WTC11 (cell line): ENCODE data around the gene TOMM40. TPM values are rescaled to one million over a fixed set of nuclear protein-coding genes. Genes with fewer than 3 reads are reported as not detected.

ENCODE experiments used
- ATAC-seq: fragments of 200-7000 bp; cut with Tn5 transposase; 2 replicates; pipeline ENCODE4 v1.10.0; 2021; ENCODE audit warnings: mild to moderate bottlenecking, moderate library complexity
- Bru-seq: library from RNA; stranded (reverse); fragments of 400-500 nt; gene quantifications from one replicate; lab custom pipeline; 2021; lab: Mats Ljungman, UMichigan
- CTCF ChIA-PET: fragments of 300-600 bp; sonication (Branson Sonifier 250); formaldehyde crosslinking; loops from one replicate; lab custom pipeline; 2021; ENCODE audit warnings: antibody characterized with exemption; lab: Charles Lee
- POLR2A ChIA-PET: fragments of 350-600 bp; sonication (Branson Sonifier 250); formaldehyde crosslinking; loops from one replicate; lab custom pipeline; 2021; ENCODE audit warnings: antibody characterized with exemption; lab: Charles Lee
- DNase-seq: peaks from one replicate; pipeline ENCODE4 v3.0.0; 2021; ENCODE audit warnings: low spot score
- H3K27ac Mint-ChIP-seq: 2 replicates; pipeline ENCODE4 v1.8.0; 2021; ENCODE audit warnings: mixed read lengths
- H3K27me3 Mint-ChIP-seq: 2 replicates; pipeline ENCODE4 v1.8.0; 2021; ENCODE audit warnings: low read depth, mild to moderate bottlenecking, moderate library complexity, mixed read lengths
- H3K36me3 Mint-ChIP-seq: 2 replicates; pipeline ENCODE4 v1.8.0; 2021; ENCODE audit warnings: mixed read lengths
- H3K4me1 Mint-ChIP-seq: 2 replicates; pipeline ENCODE4 v1.8.0; 2022; ENCODE audit warnings: mixed read lengths
- H3K4me3 Mint-ChIP-seq: 2 replicates; pipeline ENCODE4 v1.8.0; 2021; ENCODE audit warnings: mild to moderate bottlenecking, moderate library complexity, mixed read lengths
- H3K9me3 Mint-ChIP-seq: 2 replicates; pipeline ENCODE4 v1.8.0; 2021; ENCODE audit warnings: mixed read lengths
- ETV6 ChIP-seq: sonication (generic); formaldehyde crosslinking; IDR thresholded peaks from 2 replicates; pipeline ENCODE4 v1.8.1; 2022; ENCODE audit warnings: mild to moderate bottlenecking, missing genetic modification reagents
- FOXJ3 ChIP-seq: sonication (generic); formaldehyde crosslinking; IDR thresholded peaks from 2 replicates; pipeline ENCODE4 v1.9.0; 2021; ENCODE audit warnings: missing genetic modification reagents, mild to moderate bottlenecking, borderline replicate concordance
- NFATC4 ChIP-seq: fragments of 250-450 bp; sonication (Bioruptor Pico); IDR thresholded peaks from 2 replicates; pipeline ENCODE4 v1.9.0; 2021; ENCODE audit warnings: mild to moderate bottlenecking
- NR2C2 ChIP-seq: sonication (generic); formaldehyde crosslinking; IDR thresholded peaks from 2 replicates; pipeline ENCODE4 v1.8.0; 2022; ENCODE audit warnings: mild to moderate bottlenecking, missing genetic modification reagents
- PRRX2 ChIP-seq: fragments of 250-450 bp; sonication (Bioruptor Pico); IDR thresholded peaks from 2 replicates; pipeline ENCODE4 v1.8.0; 2021; ENCODE audit warnings: mild to moderate bottlenecking
- SMAD4 ChIP-seq: sonication (generic); formaldehyde crosslinking; IDR thresholded peaks from 2 replicates; pipeline ENCODE4 v1.8.0; 2022; ENCODE audit warnings: mild to moderate bottlenecking, missing genetic modification reagents
- SP1 ChIP-seq: sonication (generic); formaldehyde crosslinking; conservative IDR thresholded peaks from 2 replicates; pipeline ENCODE4 v1.8.1; 2022; ENCODE audit warnings: missing genetic modification reagents
- STAT6 ChIP-seq: sonication (generic); formaldehyde crosslinking; conservative IDR thresholded peaks from 2 replicates; pipeline ENCODE4 v1.8.1; 2023; ENCODE audit warnings: mild to moderate bottlenecking, low read depth, missing genetic modification reagents, moderate library complexity
- TCF7 ChIP-seq: sonication (generic); formaldehyde crosslinking; IDR thresholded peaks from 2 replicates; pipeline ENCODE4 v1.8.0; 2022; ENCODE audit warnings: mild to moderate bottlenecking, low read depth, missing genetic modification reagents, moderate library complexity
- ZNF138 ChIP-seq: sonication (generic); formaldehyde crosslinking; conservative IDR thresholded peaks from 2 replicates; pipeline ENCODE4 v1.8.1; 2022; ENCODE audit warnings: mild to moderate bottlenecking, moderate library complexity, missing genetic modification reagents
- ZNF416 ChIP-seq: fragments of 250-450 bp; sonication (Bioruptor Pico); IDR thresholded peaks from 2 replicates; pipeline ENCODE4 v1.9.0; 2021; ENCODE audit warnings: mild to moderate bottlenecking, inconsistent platforms
- ZNF671 ChIP-seq: fragments of 250-450 bp; sonication (Bioruptor Pico); IDR thresholded peaks from 2 replicates; pipeline ENCODE4 v1.8.0; 2021; ENCODE audit warnings: mild to moderate bottlenecking
- long read RNA-seq, 3 experiments: library from RNA in 1 of 3; library from capped mRNA in 1 of 3; library from polyadenylated mRNA in 1 of 3; unstranded in 2 of 3; stranded (forward) in 1 of 3; transcript quantifications; one replicate each; pipeline ENCODE4 v2.0.0, GENCODE V29; 2021
- total RNA-seq: library from RNA; stranded (reverse); gene quantifications from 3 replicates; pipeline ENCODE4 v1.2.3, GENCODE V29; 2021
- TF ChIP-seq, protein P1 (sequence below): sonication (generic); formaldehyde crosslinking; IDR thresholded peaks from 2 replicates; pipeline ENCODE4 v1.8.0; 2022; ENCODE audit warnings: mild to moderate bottlenecking, missing genetic modification reagents
- TF ChIP-seq, protein P2 (sequence below): fragments of 250-450 bp; sonication (Bioruptor Pico); IDR thresholded peaks from 2 replicates; pipeline ENCODE4 v1.9.0; 2021; ENCODE audit warnings: mild to moderate bottlenecking
- TF ChIP-seq, protein P3 (sequence below): sonication (generic); formaldehyde crosslinking; IDR thresholded peaks from 2 replicates; pipeline ENCODE4 v1.8.0; 2023; ENCODE audit warnings: missing genetic modification reagents, mild to moderate bottlenecking, borderline replicate concordance
- TF ChIP-seq, protein P4 (sequence below): sonication (generic); formaldehyde crosslinking; IDR thresholded peaks from 2 replicates; pipeline ENCODE4 v1.8.1; 2023; ENCODE audit warnings: mild to moderate bottlenecking, moderate library complexity, missing genetic modification reagents
- TF ChIP-seq, protein P5 (sequence below): sonication (generic); formaldehyde crosslinking; IDR thresholded peaks from 2 replicates; pipeline ENCODE4 v1.8.1; 2023; ENCODE audit warnings: mild to moderate bottlenecking, missing genetic modification reagents, moderate library complexity
- TF ChIP-seq, protein P6 (sequence below): sonication (generic); formaldehyde crosslinking; IDR thresholded peaks from 2 replicates; pipeline ENCODE4 v1.8.0; 2022; ENCODE audit warnings: mild to moderate bottlenecking, missing genetic modification reagents

TOMM40 gene
- total RNA-seq (166 to 221 TPM (median 181 TPM) in 3 replicates), Bru-seq, nascent RNA (percentile 79 among the genes with signal in this experiment)
- long read RNA-seq, experiment 1, transcript TOMM40-201 (10 exons, 1,707 nt): minor isoform, 183 of 1,354 reads
- long read RNA-seq, experiment 1, transcript TOMM40-202 (10 exons, 1,709 nt): major isoform, 862 of 1,354 reads
- long read RNA-seq, experiment 1, transcript TOMM40-203 (9 exons, 1,725 nt): minor isoform, 229 of 1,354 reads
- long read RNA-seq, experiment 1, partial matches to known transcripts: 41 of 1,354 reads
- long read RNA-seq, experiment 1, other reads (novel, unspliced or antisense): 35 of 1,354 reads
- long read RNA-seq, experiment 2, transcript TOMM40-203 (9 exons, 1,725 nt): minor isoform, 29 of 204 reads
- long read RNA-seq, experiment 2, transcript TOMM40-201 (10 exons, 1,707 nt): minor isoform, 23 of 204 reads
- long read RNA-seq, experiment 2, transcript TOMM40-202 (10 exons, 1,709 nt): major isoform, 94 of 204 reads
- long read RNA-seq, experiment 2, partial matches to known transcripts: 43 of 204 reads
- long read RNA-seq, experiment 2, other reads (novel, unspliced or antisense): 15 of 204 reads
- long read RNA-seq, experiment 3, partial matches to known transcripts: 149 of 159 reads
- long read RNA-seq, experiment 3, other reads (novel, unspliced or antisense): 10 of 159 reads

GRCh38 chr19:44891016-44891882, at the start of gene TOMM40:
TSS of gene TOMM40 (plus strand) at chr19:44891254. CDS start at chr19:44891416, 162 bp downstream.
- Mint-ChIP-seq H3K36me3 (peaks cover 63% of the 10 kb centered on the region), H3K4me3 (peak within 1 kb of the TSS; percentile 93)
- TF ChIP-seq ZNF138 (CRISPR knock-in tag): no peak
- TF ChIP-seq NFATC4 (CRISPR knock-in tag): peak; percentile 84; the same call in 1 of the 2 replicates
- TF ChIP-seq FOXJ3 (CRISPR knock-in tag): no peak
- TF ChIP-seq, protein P1, sequence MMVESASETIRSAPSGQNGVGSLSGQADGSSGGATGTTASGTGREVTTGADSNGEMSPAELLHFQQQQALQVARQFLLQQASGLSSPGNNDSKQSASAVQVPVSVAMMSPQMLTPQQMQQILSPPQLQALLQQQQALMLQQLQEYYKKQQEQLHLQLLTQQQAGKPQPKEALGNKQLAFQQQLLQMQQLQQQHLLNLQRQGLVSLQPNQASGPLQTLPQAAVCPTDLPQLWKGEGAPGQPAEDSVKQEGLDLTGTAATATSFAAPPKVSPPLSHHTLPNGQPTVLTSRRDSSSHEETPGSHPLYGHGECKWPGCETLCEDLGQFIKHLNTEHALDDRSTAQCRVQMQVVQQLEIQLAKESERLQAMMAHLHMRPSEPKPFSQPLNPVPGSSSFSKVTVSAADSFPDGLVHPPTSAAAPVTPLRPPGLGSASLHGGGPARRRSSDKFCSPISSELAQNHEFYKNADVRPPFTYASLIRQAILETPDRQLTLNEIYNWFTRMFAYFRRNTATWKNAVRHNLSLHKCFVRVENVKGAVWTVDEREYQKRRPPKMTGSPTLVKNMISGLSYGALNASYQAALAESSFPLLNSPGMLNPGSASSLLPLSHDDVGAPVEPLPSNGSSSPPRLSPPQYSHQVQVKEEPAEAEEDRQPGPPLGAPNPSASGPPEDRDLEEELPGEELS: no peak
- TF ChIP-seq ZNF416: peak; percentile 86
- no peak for TF ChIP-seq SMAD4 (CRISPR knock-in tag)
- TF ChIP-seq, protein P2, sequence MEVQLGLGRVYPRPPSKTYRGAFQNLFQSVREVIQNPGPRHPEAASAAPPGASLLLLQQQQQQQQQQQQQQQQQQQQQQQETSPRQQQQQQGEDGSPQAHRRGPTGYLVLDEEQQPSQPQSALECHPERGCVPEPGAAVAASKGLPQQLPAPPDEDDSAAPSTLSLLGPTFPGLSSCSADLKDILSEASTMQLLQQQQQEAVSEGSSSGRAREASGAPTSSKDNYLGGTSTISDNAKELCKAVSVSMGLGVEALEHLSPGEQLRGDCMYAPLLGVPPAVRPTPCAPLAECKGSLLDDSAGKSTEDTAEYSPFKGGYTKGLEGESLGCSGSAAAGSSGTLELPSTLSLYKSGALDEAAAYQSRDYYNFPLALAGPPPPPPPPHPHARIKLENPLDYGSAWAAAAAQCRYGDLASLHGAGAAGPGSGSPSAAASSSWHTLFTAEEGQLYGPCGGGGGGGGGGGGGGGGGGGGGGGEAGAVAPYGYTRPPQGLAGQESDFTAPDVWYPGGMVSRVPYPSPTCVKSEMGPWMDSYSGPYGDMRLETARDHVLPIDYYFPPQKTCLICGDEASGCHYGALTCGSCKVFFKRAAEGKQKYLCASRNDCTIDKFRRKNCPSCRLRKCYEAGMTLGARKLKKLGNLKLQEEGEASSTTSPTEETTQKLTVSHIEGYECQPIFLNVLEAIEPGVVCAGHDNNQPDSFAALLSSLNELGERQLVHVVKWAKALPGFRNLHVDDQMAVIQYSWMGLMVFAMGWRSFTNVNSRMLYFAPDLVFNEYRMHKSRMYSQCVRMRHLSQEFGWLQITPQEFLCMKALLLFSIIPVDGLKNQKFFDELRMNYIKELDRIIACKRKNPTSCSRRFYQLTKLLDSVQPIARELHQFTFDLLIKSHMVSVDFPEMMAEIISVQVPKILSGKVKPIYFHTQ (CRISPR knock-in tag): no peak
- TF ChIP-seq, protein P3, sequence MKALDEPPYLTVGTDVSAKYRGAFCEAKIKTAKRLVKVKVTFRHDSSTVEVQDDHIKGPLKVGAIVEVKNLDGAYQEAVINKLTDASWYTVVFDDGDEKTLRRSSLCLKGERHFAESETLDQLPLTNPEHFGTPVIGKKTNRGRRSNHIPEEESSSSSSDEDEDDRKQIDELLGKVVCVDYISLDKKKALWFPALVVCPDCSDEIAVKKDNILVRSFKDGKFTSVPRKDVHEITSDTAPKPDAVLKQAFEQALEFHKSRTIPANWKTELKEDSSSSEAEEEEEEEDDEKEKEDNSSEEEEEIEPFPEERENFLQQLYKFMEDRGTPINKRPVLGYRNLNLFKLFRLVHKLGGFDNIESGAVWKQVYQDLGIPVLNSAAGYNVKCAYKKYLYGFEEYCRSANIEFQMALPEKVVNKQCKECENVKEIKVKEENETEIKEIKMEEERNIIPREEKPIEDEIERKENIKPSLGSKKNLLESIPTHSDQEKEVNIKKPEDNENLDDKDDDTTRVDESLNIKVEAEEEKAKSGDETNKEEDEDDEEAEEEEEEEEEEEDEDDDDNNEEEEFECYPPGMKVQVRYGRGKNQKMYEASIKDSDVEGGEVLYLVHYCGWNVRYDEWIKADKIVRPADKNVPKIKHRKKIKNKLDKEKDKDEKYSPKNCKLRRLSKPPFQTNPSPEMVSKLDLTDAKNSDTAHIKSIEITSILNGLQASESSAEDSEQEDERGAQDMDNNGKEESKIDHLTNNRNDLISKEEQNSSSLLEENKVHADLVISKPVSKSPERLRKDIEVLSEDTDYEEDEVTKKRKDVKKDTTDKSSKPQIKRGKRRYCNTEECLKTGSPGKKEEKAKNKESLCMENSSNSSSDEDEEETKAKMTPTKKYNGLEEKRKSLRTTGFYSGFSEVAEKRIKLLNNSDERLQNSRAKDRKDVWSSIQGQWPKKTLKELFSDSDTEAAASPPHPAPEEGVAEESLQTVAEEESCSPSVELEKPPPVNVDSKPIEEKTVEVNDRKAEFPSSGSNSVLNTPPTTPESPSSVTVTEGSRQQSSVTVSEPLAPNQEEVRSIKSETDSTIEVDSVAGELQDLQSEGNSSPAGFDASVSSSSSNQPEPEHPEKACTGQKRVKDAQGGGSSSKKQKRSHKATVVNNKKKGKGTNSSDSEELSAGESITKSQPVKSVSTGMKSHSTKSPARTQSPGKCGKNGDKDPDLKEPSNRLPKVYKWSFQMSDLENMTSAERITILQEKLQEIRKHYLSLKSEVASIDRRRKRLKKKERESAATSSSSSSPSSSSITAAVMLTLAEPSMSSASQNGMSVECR (CRISPR knock-in tag): peak; percentile 36; the same call in 1 of the 2 replicates
- TF ChIP-seq STAT6: no peak
- TF ChIP-seq, protein P4, sequence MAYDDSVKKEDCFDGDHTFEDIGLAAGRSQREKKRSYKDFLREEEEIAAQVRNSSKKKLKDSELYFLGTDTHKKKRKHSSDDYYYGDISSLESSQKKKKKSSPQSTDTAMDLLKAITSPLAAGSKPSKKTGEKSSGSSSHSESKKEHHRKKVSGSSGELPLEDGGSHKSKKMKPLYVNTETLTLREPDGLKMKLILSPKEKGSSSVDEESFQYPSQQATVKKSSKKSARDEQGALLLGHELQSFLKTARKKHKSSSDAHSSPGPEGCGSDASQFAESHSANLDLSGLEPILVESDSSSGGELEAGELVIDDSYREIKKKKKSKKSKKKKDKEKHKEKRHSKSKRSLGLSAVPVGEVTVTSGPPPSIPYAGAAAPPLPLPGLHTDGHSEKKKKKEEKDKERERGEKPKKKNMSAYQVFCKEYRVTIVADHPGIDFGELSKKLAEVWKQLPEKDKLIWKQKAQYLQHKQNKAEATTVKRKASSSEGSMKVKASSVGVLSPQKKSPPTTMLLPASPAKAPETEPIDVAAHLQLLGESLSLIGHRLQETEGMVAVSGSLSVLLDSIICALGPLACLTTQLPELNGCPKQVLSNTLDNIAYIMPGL: no peak
- no peak for TF ChIP-seq PRRX2 (CRISPR knock-in tag)
- TF ChIP-seq, protein P5, sequence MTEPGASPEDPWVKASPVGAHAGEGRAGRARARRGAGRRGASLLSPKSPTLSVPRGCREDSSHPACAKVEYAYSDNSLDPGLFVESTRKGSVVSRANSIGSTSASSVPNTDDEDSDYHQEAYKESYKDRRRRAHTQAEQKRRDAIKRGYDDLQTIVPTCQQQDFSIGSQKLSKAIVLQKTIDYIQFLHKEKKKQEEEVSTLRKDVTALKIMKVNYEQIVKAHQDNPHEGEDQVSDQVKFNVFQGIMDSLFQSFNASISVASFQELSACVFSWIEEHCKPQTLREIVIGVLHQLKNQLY (CRISPR knock-in tag): no peak
- TF ChIP-seq ETV6 (CRISPR knock-in tag): peak; percentile 22; the same call in 1 of the 2 replicates
- TF ChIP-seq ZNF671 (CRISPR knock-in tag): no peak; the same call in 1 of the 2 replicates
- no peak for TF ChIP-seq TCF7 (CRISPR knock-in tag)
- TF ChIP-seq SP1 (CRISPR knock-in tag): peak; percentile 99
- TF ChIP-seq, protein P6, sequence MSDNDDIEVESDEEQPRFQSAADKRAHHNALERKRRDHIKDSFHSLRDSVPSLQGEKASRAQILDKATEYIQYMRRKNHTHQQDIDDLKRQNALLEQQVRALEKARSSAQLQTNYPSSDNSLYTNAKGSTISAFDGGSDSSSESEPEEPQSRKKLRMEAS (CRISPR knock-in tag): no peak
- TF ChIP-seq NR2C2 (CRISPR knock-in tag): peak; percentile 12; the same call in 1 of the 2 replicates

More at GRCh38 chr19:44891016-44891882, at the start of gene TOMM40:
- ChIA-PET POLR2A (interaction anchor here (1.2 to 1.8 kb wide), 5 partner anchors 14 to 200 kb away, joined by 4 to 12 read pairs (median 6); partner anchors contain the start of genes APOE, CLPTM1 and NECTIN2), CTCF (interaction anchor here (1.2 to 1.9 kb wide), 9 partner anchors 13 to 202 kb away, joined by 3 to 13 read pairs (median 7); partner anchors contain the start of gene APOE)
- no peaks in the 10 kb centered on the region for H3K9me3 Mint-ChIP-seq
- H3K27ac Mint-ChIP-seq: peak within 1 kb of the TSS; percentile 97
- no peaks in the 10 kb centered on the region; the same call in 1 of the 2 replicates for H3K27me3 Mint-ChIP-seq
- DNase-seq (peak; percentile 65), ATAC-seq (no peak)
- H3K4me1 Mint-ChIP-seq: peaks cover 21% of the 10 kb centered on the region
